HTERT RPE-1 (cell line): Measurements from ENCODE around the gene TBCE.
"Not testable (repeated sequence)": the region's sequence is repeated elsewhere in the genome, so short reads cannot be mapped to it uniquely, and the experiment has no call there.

Source experiments
- in situ Hi-C: fragments of 300-500 bp; cut with MboI; formaldehyde crosslinking; loops from 4 replicates; pipeline ENCODE4 v1.14.3; 2020; ENCODE audit warnings: low sequenced_read_pairs

The TBCE gene

GRCh38 chr1:235450886-235451483, 83.8 kb downstream of the TBCE start:
- in situ Hi-C loops: no loop called here

DNA sequence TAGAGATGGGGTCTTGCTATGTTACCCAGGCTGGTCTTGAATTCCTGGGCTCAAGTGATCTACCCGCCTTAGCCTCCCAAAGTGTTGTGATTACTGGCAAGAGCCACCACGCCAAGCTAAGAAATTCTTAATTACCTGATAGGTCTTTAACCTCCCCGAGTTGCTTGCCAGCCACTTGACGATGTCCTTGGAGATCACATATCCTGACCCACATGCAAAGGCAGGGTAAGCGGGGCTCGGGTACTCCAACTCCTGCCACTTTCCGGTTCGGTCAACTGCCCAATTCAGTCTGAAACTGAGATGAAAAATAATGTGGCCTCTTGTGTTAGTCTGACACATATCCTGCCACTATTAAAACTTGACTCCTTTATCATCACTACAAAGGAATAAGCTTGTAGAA, 86.8 kb downstream of the TBCE start:
- in situ Hi-C loops: no loop called here

DNA sequence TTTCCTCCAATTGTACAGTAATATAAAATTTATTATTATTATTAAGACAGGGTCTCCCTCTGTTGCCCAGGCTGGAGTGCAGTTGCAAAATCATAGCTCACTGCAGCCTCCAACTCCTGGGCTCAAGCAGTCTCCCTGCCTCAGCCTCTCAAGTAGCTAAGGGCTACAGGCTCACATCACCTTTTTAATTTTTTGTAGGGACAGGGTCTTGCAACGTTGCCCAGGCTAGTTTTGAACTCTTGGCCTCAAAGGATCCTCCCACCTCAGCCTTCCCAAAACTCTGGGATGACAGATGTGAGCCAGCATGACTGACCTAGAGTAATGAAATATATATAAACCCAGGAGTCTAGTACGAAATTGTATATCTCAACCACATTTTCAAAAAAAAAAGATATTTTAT, 87.9 kb downstream of the TBCE start:
- in situ Hi-C loops: no loop called here

- in situ Hi-C loops: no loop called here
Observed at GRCh38 chr1:235455823-235456222, 88.6 kb downstream of the TBCE start.

GRCh38 chr1:235457856-235458255, 90.6 kb downstream of the TBCE start:
- in situ Hi-C loops: not testable (repeated sequence)

DNA sequence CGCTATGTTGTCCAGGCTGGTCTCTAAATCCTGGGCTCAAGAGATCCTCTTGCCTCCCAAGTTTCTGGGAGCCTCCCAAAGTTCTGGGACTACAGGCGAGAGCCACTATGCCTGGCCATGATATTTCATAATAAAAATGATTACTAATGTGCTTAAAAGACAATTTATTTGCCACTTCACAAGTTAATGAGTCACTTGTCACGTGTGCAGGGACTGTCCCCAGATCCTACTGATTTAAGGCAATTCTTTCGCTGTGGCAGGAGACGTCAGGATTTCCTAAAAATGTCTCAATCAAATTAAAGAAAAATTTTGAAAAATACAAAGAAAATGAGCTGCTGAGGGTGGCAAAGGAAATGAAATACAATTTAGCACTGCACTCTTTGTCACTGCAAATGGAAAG, 93.5 kb downstream of the TBCE start:
- in situ Hi-C loops: no loop called here

- in situ Hi-C loops: no loop called here
Observed at GRCh38 chr1:235461954-235462353, 94.7 kb downstream of the TBCE start.

DNA sequence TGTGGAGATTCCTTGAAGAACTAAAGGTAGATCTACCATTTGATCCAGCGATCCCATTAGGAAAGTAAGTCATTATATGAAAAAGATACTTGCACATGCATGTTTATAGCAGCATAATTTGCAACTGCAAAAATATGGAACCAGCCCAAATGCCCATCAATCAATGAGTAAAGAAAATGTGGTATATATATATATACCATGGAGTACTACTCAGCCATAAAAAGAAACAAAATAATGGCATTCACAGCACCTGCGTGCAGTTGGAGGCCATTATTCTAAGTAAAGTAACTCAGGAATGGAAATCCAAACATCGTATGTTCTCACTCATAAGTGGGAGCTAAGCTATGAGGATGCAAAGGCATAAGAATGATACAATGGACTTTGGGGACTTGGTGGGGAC, 95.6 kb downstream of the TBCE start:
- in situ Hi-C loops: not testable (repeated sequence)

- in situ Hi-C loops: no loop called here
Observed at GRCh38 chr1:235465066-235465465, 97.8 kb downstream of the TBCE start.

DNA sequence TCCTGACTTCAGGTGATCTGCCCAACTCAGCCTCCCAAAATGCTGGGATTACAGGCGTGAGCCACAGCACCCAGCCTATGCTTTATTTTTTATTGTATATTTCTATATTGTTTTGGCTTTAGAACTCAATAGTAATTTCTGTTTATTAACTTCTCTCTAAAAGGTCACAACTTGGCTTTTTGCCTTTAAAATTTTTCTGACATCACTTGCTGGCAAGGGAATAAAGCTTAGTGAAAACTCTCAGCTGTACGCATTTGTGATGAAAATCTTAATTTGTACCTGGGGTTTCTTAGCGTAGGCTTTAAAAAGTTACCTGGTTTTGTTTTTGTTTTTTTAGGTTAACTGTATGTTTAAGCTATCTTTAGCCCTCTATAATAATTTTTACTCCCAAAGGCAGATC, 100.8 kb downstream of the TBCE start:
- in situ Hi-C loops: no loop called here

DNA sequence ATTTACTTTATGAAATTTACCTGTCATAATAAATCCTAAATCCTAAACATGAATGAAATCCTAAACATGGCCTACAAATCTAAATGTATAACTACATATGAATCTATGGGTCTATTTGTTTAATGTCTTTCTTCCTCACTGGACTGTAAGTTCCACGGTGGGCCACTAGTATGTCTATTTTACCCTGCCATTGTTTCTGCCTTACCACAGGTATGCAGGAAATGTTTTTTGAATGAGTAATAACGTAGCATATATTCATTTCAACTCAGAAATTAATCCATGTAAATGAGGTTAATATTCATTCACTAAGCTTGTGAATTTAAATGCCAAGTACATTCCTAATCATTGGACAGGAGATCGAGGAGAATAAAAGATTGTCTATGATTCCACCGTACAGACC, 101.7 kb downstream of the TBCE start:
- in situ Hi-C loops: no loop called here

- in situ Hi-C loops: not testable (repeated sequence)
Observed at GRCh38 chr1:235469897-235470296, 102.7 kb downstream of the TBCE start.

DNA sequence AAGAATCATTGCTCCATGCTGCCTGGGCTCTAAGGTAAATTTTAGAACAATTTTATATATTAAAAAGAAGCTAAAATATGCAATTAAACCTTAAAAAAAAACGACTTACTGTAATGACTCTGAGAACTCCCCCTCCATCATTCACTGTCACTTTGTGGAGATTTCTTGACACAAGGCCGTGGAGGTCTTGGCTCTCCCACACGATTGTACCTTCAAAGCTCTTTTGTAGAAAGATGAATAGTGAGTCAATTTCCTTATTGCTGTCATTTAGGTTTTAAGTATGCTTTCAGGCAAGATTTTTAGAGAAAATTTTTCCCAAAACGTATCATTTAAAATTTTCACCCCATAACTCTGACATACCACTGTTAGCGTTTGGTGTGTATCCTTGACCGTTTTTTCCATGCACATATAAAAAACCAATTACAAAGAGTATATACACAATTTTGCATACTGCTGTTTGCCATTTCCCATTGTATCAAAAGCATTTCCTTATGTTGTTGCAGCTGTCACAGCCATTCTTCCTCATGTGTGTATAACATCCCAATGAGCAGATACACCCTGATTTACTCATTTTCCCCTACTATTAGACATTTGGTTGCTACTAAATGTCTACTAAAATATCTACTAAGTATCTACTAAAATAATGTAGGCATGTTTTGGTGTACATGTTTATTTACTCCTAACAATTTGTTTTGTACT, 103.7 kb downstream of the TBCE start:
- in situ Hi-C loops: no loop called here

DNA sequence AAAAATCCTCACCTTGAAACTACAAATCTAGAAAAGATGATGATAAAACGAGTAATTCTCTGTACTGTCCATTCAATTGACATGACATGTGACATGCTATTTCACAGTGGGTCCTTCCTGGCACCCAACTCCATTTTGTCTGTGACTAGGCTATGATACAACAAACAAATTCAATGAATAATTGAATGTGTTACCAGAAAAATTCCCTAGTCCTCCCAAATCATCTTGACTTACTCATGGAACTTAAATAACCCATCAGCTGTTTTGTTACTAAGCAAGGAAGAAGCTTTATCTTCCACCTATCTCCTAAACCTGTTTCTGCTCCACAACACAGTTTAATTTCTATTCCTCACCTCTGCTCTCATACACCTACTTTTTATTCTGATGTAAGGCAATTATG, 106.6 kb downstream of the TBCE start:
- in situ Hi-C loops: no loop called here

DNA sequence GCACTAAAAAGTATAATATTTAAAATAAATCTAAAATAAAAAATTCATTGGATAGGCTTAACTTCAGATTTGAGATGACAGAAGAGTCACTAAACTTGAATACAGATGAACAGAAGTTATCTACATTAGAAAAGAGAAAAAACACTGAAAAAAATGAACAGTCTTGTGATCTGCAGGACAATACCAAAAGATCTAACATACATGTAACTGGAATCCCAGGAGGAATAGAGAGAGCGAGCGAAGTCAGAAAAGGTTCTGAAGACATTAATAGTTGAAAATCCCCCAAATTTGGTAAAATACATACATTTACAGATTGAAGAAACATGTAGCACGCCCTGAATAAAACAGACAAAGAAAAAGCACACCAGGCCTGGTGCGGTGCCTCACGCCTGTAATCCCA, 115.9 kb downstream of the TBCE start:
- in situ Hi-C loops: no loop called here

GRCh38 chr1:235485558-235485957, 118.3 kb downstream of the TBCE start:
- in situ Hi-C loops: no loop called here

- in situ Hi-C loops: no loop called here
Observed at GRCh38 chr1:235486321-235486720, 119.1 kb downstream of the TBCE start.

DNA sequence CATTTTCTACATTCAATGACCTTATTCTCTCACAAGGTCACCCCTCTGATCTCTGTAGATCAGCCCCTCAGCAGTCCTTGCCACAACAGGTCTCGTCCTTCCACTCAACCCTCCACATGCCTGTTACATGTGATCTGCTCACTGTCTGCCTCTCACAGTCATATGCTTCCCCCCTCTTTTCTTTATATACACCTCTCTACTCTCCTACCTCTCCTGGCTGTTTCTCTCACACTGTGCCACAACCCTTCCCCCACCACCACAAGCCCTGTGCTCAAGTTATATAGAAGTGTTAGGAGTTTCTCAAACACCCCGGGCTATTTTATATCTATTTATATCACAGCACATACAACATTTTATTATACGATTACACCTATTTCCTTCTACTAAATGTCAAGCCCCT, 124.4 kb downstream of the TBCE start:
- in situ Hi-C loops: no loop called here

GRCh38 chr1:235494531-235494930, 127.3 kb downstream of the TBCE start:
- in situ Hi-C loops: no loop called here

DNA sequence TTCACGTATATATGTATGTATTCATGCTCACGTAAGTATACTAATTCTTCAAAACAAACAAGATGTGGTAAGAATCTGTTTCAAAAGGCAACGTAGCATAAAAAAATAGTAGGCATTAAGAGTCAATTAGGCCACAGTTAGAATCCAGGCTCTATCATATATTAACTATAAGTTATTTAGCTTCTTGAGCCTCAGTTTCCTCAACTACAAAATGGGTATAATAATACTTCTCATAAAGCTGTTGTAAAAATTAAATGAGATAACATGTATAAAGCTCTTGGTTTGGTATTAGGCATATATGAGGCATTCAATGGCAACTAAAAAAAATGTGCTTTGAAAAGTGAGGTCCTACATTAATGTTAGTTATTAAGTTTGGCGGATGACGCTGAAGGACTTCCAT, 127.8 kb downstream of the TBCE start:
- in situ Hi-C loops: no loop called here

DNA sequence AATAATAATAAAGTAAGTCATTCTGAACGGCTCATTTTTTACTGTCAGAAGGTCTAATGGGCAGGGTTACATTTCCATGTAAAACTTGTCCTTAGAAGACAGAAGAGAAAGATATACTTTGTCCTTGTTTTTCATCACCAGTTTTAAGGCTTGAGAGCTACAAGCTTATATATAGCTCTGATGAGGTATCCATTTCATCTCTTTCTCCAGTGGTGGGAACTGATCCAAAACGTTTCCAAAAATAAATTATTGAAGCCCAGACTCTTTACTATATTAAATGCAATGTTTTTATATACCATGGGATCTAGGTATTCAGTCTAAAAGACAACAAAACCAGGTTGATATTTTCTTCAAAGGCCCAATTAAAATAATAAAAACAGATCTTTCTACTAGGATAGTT, 128.3 kb downstream of the TBCE start:
- in situ Hi-C loops: no loop called here

DNA sequence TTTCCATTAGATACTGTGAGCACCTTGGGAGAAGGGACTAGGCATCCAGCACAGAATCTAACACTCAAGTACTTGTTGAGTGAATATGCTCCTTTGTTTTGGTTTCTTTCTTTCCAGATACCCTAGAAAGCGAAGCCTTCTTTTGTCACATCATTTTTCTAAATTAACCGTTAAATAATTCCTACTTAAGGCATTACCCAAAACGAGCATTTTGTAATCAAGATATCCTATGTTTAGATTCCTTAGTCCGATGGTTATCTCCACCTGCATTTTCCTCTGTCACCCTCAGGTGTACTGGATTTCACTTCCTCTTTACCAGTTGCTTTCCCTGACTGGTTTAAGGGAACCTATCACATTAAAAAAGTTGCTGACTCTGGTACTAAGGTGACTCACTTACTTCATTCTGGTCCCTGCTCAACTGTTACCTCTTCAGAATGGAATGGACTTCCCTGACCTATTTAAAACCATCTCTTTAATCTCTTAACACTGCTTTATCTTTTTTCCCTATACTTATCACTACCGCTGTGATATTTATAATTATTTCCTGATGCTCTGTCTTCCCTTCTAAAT, 133.8 kb downstream of the TBCE start:
- in situ Hi-C loops: no loop called here
